HG02759 (cell line): ENCODE measurements around the gene ZNF558.

Experiments used
- ATAC-seq: cut with Tn5 transposase; IDR thresholded peaks from one replicate; pipeline ENCODE4 v1.9.1; 2021; ENCODE audit warnings: mild to moderate bottlenecking, moderate library complexity; ENCODE audit not compliant: unreplicated experiment

ZNF558 gene

DNA sequence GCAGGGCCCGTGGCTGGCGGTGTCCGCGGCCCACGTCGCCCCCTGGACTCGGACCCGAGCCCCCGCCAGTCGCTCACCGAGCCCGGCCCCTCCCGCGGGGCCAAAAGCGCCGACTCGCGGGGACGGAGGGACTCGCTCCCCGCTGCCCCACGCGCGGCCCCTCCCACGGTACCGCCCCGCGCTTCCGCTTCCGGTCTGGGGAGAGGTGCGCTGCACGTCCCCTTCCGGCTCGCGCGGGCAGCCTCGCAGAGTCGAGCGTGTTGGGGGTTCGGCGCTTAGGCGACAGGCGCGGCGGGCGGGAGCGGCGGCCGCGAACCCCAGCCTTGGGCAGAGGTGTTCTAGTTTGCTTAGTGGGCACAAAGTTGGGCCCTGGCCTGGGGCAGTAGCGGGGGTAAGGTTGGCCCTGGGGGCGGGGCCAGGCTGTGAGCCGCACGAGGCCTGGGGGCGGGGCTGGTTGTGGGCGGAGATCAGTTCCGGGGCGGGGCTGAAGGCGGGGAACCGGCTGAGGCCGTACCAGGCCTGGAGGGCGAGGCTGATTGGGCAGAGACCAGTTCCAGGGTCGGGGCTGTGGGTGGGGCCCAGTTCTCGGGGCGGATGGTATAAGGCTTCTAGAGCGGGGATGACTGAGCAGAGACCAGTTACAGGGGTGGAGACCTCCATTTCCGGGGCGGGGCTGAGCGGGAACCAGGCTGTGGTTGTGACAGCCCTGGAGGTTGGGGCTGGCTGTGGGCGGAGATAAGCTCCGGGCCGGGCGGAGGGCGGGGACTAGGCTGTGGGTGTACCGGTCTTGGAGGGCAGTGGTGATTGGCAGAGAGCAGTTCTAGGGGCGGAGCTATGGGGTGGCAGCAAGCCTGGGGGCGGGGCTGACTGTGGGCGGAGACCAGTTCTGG is at the start of gene ZNF558, which contains the start of gene MBD3L1:
TSS of gene ZNF558 (minus strand) at position 173 of the 890 bp plus-strand sequence. CDS start 9,645 bp downstream, outside the sequence.
TSS of gene MBD3L1 (plus strand) at position 246 of the 890 bp plus-strand sequence. CDS start 10,302 bp downstream, outside the sequence.
- peak; percentile 86 for ATAC-seq

DNA sequence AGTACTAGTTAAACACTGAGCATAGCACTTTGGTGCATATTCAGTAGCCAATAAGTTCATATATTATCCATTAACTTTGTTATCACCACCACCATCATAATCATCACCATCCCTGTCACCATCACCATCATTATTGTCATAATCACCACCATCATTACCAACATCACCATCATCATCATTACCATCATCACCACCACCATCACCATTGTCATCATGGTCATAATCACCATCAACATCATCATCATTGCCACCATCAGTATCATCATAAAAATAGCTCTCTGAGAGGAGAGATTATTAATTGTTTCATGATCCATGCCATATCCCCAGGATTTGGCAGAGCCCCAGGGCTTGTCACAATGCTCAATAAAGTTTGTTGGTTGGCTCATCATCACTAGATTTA is 49.4 kb upstream of the ZNF558 start:
- no peak for ATAC-seq

DNA sequence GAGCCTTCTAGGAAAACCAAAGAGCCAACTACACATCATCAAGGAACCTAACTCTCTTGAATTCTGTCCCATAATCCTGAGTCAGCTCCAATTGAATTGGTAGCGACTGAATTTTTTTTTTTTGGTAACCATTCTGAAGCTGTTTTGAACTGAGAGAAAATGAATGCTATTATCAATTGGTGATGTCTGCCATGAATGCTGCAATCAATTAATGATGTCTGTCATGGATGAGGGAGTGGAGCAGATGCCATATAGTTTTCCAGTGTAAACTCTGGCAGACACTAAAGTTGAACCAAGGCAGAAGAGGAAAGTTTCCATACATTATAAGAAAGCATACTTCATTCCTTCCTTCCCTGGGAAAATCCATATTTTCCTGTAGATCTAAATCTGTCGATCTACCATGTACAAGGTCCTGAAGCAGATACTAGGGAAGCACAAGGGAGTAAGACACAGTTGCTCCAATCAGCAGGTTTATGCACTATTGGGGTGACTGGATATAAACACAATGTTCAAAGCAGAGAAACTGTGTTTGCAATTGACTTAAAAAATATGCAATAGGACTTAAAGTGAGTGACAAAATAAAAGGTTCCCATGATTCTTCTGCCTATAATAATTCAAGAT is 48.9 kb upstream of the ZNF558 start:
- ATAC-seq, result no peak

DNA sequence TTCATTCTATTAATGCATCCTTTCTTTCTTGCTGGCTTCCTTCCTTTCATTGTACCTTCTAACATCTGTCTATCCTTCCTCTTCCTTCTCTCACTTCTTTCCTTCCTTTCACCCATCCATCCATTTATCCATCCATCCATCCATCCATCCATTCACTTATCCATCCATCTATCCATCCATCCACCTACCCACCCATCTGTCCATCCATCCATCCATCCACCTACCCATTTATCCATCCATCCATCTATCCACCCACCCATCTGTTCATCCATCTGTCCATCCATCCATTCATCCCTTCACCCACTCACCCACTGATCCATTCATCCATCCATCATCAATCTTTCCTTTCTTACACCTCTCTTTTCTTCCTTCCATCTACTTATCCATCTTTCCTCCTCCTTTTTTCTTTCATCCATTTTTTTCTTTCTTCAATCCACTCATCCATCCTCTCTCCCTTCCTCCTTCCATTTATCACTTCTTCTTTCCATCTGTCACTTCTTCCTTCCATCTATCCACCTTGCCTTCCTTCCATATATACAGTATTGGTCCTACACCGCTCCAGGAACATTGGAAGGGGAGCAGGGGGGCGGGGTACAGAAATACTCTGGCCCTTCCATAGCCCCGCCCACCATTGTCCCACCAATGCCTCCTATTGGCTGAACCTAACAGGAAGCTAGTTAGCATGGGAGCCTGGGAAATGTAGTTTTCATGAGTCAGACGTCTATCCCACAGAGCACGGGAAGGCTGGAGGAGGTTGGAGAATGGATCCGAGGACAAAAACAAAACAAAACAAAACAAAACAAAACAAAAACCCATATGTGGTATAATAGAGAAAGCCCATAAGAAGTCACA is 46.0 kb upstream of the ZNF558 start:
- ATAC-seq, result no peak

DNA sequence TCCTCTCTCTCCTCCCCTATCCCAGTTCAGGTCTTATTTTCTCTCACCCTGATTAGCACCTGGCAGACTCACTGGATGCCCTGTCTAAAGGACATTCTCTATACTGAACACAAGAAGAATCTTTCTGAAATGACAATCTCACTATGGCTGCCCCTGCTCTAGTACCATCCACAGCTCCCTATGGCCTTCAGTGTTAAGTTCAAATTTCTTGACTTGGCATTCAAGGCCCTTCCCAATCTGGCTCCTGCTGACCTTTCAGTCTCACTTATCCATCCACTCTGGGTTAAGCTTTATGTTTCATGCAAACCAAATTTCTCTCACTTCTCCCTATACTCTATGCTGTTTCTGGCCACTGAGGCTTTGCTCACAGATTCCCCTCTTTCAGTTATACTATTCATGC is 34.2 kb upstream of the ZNF558 start:
- ATAC-seq, result no peak

DNA sequence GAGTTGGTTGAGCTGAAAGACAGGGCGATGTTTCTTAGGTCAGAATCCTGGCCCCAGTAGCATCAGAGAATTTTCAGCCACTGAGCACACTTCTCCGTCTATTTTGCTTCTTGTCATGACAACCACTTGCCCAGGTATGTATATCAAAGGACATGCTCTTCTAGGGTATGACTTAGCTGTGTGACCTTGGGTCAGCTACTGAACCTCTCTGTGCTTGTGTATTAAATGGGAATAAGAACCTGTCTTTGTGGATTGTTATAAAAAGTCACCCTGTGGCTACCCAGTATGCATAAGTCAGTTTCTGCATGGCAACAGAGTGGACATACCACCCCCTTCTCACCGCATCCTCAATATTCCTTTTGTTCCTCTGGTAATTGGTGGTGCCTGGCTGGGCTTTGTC is 26.2 kb upstream of the ZNF558 start:
- ATAC-seq, result no peak

DNA sequence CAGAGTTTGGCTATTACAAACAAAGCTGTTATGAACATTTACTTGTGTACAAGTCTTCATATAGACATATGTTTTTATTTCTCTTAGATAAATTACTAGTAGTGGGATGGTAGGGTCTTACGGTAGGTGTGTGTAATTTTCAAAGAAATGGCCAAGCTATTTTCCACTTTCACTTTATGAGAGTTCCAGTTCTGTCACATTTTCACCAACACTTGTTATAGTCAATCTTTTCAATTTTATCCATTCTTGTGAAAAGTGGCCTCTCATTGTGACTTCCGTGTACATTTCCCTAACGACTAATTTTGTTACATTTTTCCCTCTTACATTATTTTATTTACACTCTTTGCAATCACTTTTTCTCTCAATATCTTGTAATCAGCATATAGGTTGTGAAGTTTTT is 18.4 kb upstream of the ZNF558 start:
- no peak for ATAC-seq

DNA sequence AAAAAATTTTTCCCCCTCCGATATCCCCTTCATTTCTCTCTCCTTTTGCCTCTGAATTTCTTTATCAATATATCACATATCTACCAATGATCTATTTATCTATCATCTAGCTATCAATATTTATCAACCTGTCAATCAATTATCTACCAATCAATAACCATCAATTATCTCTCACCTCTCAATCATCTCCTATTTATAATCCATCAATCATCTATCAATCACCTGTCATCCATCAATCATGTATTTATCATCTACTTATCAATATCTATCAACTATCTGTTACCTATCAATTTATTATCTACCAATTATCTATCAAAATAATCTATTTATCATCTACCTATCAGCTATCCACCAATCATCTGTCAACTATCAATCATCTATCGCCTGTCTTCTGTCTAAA is 17.1 kb upstream of the ZNF558 start:
- ATAC-seq, result no peak

DNA sequence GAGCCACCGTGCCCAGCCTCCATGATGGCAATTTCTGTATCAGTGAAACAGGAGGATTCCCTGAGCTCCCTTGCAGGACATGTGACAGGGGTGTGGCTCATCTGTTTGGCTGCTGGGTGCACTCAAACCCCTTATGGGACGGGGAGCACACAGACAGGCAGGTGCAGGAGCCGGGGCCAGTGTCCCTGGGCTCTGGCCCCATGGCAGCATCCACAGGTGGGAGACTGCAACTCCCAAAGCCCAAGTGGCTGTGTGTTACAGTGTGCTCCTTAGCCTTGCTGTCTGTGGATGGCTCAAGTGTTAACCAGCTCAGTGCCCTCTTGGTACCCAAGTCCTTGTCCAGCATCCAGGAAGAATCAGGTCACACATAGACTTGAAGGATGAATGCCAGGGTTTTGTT is 14.7 kb upstream of the ZNF558 start:
- ATAC-seq, result no peak

DNA sequence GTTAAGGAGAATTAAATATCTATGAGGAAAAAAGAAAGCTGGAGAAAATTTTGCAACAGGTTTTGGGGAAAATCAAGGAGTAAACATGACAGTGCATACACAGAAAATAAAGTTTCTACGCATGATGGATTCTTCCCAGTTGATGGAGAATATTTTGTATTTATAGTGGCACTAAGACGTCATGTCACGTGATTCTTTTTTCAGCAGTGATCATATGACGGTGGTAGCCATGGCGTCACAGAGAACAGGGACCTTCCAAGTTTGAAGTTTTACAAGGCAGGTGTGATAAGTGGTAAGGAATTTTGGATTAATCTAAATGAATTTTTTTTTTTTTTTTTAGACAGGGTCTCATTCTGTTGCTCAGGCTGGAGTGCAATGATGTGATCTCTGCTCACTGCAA is 8.6 kb upstream of the ZNF558 start:
- no peak for ATAC-seq

DNA sequence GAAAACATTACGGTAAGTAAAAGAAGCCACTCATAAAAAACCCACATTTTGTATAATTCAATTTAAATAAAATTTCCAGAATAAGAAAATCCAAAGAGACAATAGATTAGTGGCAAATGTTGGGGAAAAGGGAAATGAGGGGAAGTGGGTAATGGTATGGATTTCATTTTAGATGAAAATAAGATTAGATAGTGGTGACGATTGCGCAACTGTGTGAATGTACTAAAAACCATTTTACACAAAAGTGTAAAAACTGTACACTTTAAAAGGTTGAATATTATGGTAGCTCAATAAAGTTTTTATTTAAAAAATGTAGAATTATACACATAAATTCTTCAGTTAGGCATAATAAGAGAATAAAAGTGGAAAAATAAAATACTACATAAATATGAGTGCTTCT is 3.8 kb upstream of the ZNF558 start:
- ATAC-seq, result no peak

DNA sequence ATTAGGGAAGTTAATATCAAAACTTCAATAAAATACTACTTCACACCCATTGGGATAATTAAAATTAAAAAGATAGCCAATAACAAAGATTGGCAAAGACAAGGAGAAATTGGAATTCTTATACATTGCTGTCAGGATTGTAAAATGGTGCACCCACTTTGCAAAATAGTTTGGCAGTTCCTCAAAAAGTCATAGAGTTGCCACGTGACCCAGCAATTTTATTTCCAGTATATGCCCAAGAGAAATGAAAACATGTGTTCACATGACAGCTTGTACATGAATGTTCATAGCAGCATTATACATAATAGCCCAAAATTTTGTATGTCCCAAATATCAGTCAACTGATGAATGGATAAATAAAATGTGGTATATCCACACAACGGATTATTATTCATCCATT is 3.3 kb upstream of the ZNF558 start:
- ATAC-seq, result no peak

DNA sequence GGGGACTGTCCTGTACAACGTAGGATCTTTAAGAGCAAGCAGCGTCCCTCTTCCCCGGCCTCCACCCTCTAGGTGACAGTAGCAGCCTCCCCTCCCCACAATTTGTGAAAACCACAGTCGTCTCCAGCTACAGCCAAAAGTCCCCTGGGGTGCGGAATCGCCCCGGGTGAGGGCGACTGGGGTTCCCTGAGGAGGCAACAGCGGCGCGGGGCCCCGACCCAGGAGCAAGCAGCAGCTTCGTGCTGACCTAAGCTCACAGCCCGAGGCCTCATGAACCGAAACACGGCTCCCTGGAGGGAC is 322 bp downstream of the ZNF558 start:
- peak; percentile 12 for ATAC-seq

DNA sequence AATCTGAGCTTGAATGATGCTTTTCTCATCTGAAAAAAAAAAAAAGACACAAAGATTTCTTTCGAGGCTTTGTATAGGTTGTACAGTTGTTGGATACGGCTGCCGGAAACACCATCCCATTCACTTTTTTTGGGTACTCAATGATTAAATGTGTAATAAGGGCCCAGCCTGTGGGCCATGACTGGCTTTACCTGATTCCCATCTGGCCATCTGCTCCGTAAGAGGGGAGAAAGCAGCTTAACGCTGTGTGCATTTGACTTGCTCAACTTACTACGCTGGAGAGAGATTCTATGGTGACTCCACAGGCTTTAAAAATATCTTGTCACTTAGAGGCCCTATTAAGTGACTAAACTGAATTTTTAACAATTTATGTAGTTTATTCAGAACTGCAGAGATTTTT is 731 bp downstream of the ZNF558 start:
- no peak for ATAC-seq

DNA sequence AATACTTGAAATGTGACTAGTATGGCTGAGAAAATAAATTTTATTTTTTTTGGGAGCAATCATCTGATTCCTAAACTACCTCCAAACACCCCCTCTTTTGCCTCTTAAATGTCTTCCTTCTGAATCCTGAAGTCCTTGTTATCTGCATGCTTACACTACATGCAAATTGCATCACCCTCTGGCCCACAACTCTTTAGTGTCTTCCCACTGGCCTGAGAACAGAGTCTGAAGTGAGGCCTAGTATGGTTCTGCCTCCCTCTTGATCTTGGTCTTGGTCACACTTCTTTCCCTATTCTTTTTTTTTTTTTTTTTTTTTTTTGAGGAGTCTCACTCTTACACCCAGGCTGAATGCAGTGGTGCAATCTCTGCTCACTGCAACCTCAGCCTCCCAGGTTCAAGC is 4.8 kb downstream of the ZNF558 start:
- ATAC-seq, result no peak

DNA sequence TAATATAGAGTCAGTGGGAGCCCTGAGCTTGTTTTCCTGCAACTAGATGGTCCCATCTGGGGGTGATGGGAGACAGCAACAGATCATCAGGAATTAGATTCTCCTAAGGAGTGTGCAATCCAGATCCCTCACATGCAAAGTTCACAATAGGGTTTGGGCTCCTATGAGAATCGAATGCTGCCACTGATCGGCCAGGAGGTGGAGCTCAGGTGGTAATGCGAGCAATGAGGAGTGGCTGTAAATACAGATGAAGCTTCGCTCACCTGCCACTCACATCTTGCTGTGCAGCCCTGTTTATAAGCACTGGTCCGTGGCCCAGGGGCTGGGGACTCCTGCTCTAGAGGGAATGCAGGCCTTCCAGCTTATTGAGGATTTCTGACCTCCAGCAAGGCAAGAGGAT is 5.7 kb downstream of the ZNF558 start:
- no peak for ATAC-seq

DNA sequence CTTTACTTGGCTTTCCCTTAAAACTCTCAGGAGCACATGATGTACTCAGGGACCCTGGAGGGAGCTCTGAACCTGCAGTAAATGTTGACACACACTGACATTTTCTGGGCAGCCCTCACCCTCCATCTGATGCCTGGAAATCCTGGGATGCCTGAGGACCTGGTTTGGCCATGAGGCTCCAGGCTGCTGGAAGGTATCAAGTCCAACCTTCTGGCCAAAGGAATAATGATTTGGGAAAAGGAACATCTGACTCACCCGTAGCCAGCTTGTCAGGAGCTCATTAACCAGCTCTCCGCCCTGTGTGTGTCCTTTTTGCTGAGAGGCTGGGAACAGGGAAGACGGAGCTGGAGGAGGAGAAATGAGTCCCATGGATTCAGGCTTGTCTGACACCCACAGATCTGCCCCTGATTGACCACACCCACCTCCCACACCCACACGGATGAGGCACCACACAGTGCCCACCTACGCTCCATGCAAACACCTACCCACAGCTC is 10.3 kb downstream of the ZNF558 start:
- ATAC-seq, result no peak

DNA sequence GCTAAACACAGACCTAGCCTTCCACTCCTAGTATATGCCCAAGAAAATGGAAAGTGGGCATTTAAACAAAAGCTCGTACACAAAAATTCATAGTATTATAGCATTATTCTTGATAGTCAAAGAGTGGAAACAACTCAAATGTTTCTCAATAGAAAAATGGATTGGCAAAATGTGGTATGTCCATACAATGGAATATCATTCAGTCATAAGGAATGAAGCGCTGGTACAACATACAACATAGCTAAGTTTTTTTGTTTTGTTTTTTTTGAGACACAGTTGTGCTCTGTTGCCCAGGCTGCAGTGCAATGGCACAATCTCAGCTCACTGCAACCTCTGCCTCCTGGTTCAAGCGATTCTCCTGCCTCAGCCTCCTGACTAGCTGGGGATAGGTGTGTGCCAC is 11.9 kb downstream of the ZNF558 start:
- ATAC-seq, result no peak

DNA sequence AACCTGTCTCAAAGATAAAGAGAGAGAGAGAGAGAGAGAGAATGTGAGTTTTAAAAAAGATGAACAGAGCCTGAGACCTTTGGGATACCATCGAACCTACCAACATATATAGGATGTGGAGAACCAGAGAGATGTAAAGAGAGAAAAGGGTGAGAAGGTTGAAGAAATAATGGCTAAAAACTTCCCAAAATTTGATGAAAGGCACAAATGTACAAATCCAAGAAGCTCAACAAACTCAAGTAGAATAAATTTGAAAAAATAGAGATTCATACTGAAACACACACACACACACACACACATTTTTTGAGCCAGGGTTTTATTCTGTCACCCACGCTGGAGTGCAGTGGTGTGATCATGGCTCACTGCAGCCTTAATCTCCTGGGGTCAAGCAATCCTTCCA is 16.3 kb downstream of the ZNF558 start:
- ATAC-seq, result no peak

DNA sequence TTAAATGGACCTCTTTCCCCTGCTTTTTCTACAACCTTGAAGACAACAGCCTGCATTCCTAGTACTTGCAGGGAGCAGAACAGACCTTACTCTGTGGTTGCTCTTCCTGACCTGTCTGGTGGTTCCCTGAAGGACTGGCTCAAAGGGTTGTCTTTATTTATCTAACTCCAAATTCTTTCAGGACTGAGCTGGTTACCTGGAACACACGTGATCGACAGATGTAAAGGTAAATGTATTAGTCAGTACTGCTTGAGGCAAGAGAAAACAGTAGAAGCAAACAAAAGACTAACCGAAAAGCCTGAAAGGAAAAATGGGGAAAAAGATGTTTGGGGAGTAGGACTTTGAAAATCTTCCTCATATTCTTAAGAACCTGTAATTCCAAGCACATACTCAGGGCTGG is 17.9 kb downstream of the ZNF558 start:
- ATAC-seq, result no peak
